Trophoblast cell (in vitro differentiated cells and primary cell): ENCODE data around the gene RFPL4AL1.

Experiments
- DNase-seq, 2 donors: peaks; one replicate each; pipeline ENCODE4 v3.0.0-alpha.2; 2016
- H2AFZ ChIP-seq: 2 replicates; pipeline ENCODE4 v1.6.1; 2013; ENCODE audit warnings: low read length, moderate library complexity, mild to moderate bottlenecking; ENCODE audit not compliant: insufficient read depth, poor library complexity
- H2AK5ac ChIP-seq: 2 replicates; pipeline ENCODE4 v1.6.1; 2013; ENCODE audit warnings: mild to moderate bottlenecking, low read length
- H2BK120ac ChIP-seq: 2 replicates; pipeline ENCODE4 v1.6.1; 2013; ENCODE audit warnings: low read length, mild to moderate bottlenecking, moderate library complexity; ENCODE audit not compliant: insufficient read depth, poor library complexity
- H2BK12ac ChIP-seq: 2 replicates; pipeline ENCODE4 v1.6.1; 2013; ENCODE audit warnings: mild to moderate bottlenecking, low read length, moderate library complexity
- H2BK5ac ChIP-seq: 2 replicates; pipeline ENCODE4 v1.6.1; 2013; ENCODE audit warnings: low read length, low read depth, moderate library complexity, mild to moderate bottlenecking; ENCODE audit not compliant: poor library complexity
- H3K14ac ChIP-seq: 2 replicates; pipeline ENCODE4 v1.6.1; 2013; ENCODE audit warnings: mild to moderate bottlenecking, low read length
- H3K18ac ChIP-seq: 2 replicates; pipeline ENCODE4 v1.6.1; 2013; ENCODE audit warnings: mild to moderate bottlenecking, low read length
- H3K23ac ChIP-seq: 2 replicates; pipeline ENCODE4 v1.6.1; 2013; ENCODE audit warnings: low read length
- H3K27ac ChIP-seq: 2 replicates; pipeline ENCODE4 v1.5.1; 2013; ENCODE audit warnings: low read depth, mild to moderate bottlenecking, inconsistent platforms, low read length, moderate library complexity
- H3K27me3 ChIP-seq: 2 replicates; pipeline ENCODE4 v1.6.1; 2013; ENCODE audit warnings: inconsistent platforms, mild to moderate bottlenecking, low read length, moderate library complexity; ENCODE audit not compliant: insufficient read depth
- H3K36me3 ChIP-seq, 2 experiments: 1 replicate in 1 of 2; 2 replicates in 1 of 2; pipeline ENCODE4 v1.6.1; 2013; ENCODE audit warnings: low read length in 2 of 2, mild to moderate bottlenecking in 2 of 2, moderate library complexity in 1 of 2; ENCODE audit not compliant: insufficient read depth in 2 of 2, control insufficient read depth in 1 of 2
- H3K4ac ChIP-seq: 2 replicates; pipeline ENCODE4 v1.6.1; 2013; ENCODE audit warnings: low read depth, mild to moderate bottlenecking, low read length, moderate library complexity
- H3K4me1 ChIP-seq, 2 experiments: 1 replicate in 1 of 2; 2 replicates in 1 of 2; pipeline ENCODE4 v1.6.1; 2013; ENCODE audit warnings: low read length in 2 of 2, mild to moderate bottlenecking in 2 of 2, moderate library complexity in 1 of 2; ENCODE audit not compliant: insufficient read depth in 2 of 2, control insufficient read depth in 1 of 2
- H3K4me2 ChIP-seq: 2 replicates; pipeline ENCODE4 v1.6.1; 2013; ENCODE audit warnings: inconsistent platforms, mild to moderate bottlenecking, low read length, moderate library complexity
- H3K4me3 ChIP-seq: 2 replicates; pipeline ENCODE4 v1.5.1; 2013; ENCODE audit warnings: mild to moderate bottlenecking, low read depth, low read length, inconsistent platforms
- H3K79me1 ChIP-seq: one replicate; pipeline ENCODE4 v1.6.1; 2013; ENCODE audit warnings: low read length
- H3K79me2 ChIP-seq: 2 replicates; pipeline ENCODE4 v1.6.1; 2013; ENCODE audit warnings: low read length, mild to moderate bottlenecking; ENCODE audit not compliant: control insufficient read depth, insufficient read depth, poor library complexity
- H3K9ac ChIP-seq: 2 replicates; pipeline ENCODE4 v1.6.1; 2013; ENCODE audit warnings: mild to moderate bottlenecking, low read length
- H3K9me3 ChIP-seq: 2 replicates; pipeline ENCODE4 v1.6.1; 2013; ENCODE audit warnings: low read depth, mild to moderate bottlenecking, control low read depth, inconsistent platforms, low read length; ENCODE audit not compliant: insufficient read depth
- H4K12ac ChIP-seq: 2 replicates; pipeline ENCODE4 v1.6.1; 2013; ENCODE audit warnings: low read depth, mild to moderate bottlenecking, low read length, moderate library complexity
- H4K8ac ChIP-seq: 2 replicates; pipeline ENCODE4 v1.6.1; 2013; ENCODE audit warnings: low read depth, mild to moderate bottlenecking, low read length, moderate library complexity
- H4K91ac ChIP-seq: one replicate; pipeline ENCODE4 v1.6.1; 2013; ENCODE audit warnings: low read depth, mild to moderate bottlenecking, low read length, moderate library complexity
- WGBS: extraction: QIAGEN DNeasy Blood & Tissue Kit; methylation state at CpG from one replicate; pipeline ENCODE4 v1.1.7; 2013; ENCODE audit warnings: missing lambda C conversion rate; ENCODE audit not compliant: insufficient read length, insufficient coverage; ENCODE audit errors: extremely low coverage; 5-methylcytosine and 5-hydroxymethylcytosine counted together

RFPL4AL1 gene

DNA sequence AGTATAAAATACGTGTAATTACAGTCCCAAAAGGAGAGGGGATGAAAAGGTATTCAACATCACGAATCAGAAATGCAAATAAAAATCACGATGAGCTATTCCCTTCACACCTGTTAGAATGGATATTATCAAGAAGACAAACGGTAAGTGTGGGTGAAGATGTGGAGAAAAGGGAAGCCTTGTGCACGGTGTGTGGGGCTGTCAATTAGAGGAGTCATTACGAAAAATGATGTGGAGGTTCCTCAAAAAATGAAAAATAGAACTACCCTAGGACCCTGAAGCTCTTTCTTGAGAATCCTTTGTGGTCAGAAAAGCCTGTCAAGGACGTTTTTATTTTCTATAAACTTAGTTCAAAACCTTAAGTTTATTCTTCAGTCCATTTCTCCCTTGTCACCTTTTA, 43.5 kb downstream of the RFPL4AL1 start:
- Histone ChIP-seq H2BK5ac (no peak overlapping the region), H3K14ac (no peak overlapping the region), H3K9ac (no peak overlapping the region), H3K23ac (no peak overlapping the region), H4K8ac (no peak overlapping the region), H3K18ac (no peak overlapping the region), H2AFZ (no peak overlapping the region), H3K36me3 (no peaks in the 10 kb centered on the region), H2BK120ac (no peak overlapping the region), H2AK5ac (no peak overlapping the region), H3K79me1 (no peaks in the 10 kb centered on the region), H4K12ac (no peak overlapping the region), H3K27me3 (no peaks in the 10 kb centered on the region), H3K79me2 (no peaks in the 10 kb centered on the region), H3K4me3 (no peak overlapping the region), H3K9me3 (peaks cover 15% of the 10 kb centered on the region), H3K4ac (no peak overlapping the region), H4K91ac (no peak overlapping the region), H2BK12ac (no peak overlapping the region), H3K4me2 (no peak overlapping the region), H3K27ac (no peak overlapping the region), H3K4me1 (no peaks in the 10 kb centered on the region)
- WGBS = no CpG with 5 or more reads among the region's 7 CpGs
- DNase-seq = no peak

DNA sequence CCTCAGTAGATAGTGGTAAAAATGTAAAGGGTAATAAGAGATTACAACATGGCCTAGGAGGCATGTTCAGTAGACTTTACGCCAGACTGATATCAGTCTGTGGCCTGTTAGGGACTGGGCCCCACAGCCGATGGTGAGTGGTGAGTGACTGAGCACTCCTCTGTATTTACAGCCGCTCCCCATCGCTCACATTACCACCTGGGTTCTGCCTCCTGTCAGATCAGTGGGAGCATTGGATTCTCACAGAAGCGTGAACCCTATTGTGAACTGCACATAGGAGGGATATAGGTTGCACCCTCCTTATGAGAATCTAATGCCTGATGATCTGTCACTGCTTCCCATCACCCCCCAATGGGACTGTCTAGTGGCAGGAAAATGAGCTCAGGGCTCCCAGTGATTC, 45.0 kb downstream of the RFPL4AL1 start:
- Histone ChIP-seq H3K9ac (no peak overlapping the region), H2AFZ (no peak overlapping the region), H3K4me2 (no peak overlapping the region), H3K4me1 (no peaks in the 10 kb centered on the region), H3K79me1 (no peaks in the 10 kb centered on the region), H4K91ac (no peak overlapping the region), H3K9me3 (peaks cover 18% of the 10 kb centered on the region), H3K14ac (no peak overlapping the region), H3K36me3 (no peaks in the 10 kb centered on the region), H4K12ac (no peak overlapping the region), H3K79me2 (no peaks in the 10 kb centered on the region), H3K4ac (no peak overlapping the region), H2AK5ac (no peak overlapping the region), H4K8ac (no peak overlapping the region), H3K23ac (no peak overlapping the region), H2BK120ac (no peak overlapping the region), H3K27me3 (no peaks in the 10 kb centered on the region), H3K18ac (no peak overlapping the region), H3K27ac (no peak overlapping the region), H2BK12ac (no peak overlapping the region), H2BK5ac (no peak overlapping the region), H3K4me3 (no peak overlapping the region)
- WGBS = no CpG with 5 or more reads among the region's 5 CpGs
- no peak for DNase-seq

DNA sequence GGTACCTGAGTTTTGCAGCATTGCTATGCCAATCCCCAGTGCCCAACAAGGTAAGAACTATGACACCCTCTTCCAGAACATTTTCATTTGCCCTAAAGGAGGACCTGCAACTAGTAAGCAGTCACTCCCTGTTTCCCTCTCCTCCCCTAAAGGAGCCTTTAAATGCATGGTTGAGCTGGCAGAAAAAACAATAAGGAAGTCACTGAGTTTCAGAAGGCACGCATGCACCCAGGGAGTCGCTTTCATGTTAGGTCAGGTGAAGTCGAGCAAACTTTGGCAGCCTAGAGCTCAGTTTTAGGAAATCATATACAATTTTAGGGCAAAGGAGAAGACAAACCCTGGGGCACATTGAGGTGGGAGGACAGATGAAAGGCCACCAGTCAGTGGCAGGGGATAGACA, 51.1 kb downstream of the RFPL4AL1 start:
- Histone ChIP-seq H3K9me3 (peaks cover 19% of the 10 kb centered on the region), H3K4ac (no peak overlapping the region), H4K12ac (no peak overlapping the region), H3K4me3 (no peak overlapping the region), H3K36me3 (no peaks in the 10 kb centered on the region), H3K4me2 (no peak overlapping the region), H3K14ac (no peak overlapping the region), H4K8ac (no peak overlapping the region), H3K18ac (no peak overlapping the region), H3K23ac (no peak overlapping the region), H2BK120ac (no peak overlapping the region), H4K91ac (no peak overlapping the region), H2AFZ (no peak overlapping the region), H2AK5ac (no peak overlapping the region), H3K4me1 (no peaks in the 10 kb centered on the region), H3K79me1 (no peaks in the 10 kb centered on the region), H3K27ac (no peak overlapping the region), H3K27me3 (no peaks in the 10 kb centered on the region), H2BK12ac (no peak overlapping the region), H2BK5ac (no peak overlapping the region), H3K9ac (no peak overlapping the region), H3K79me2 (no peaks in the 10 kb centered on the region)
- DNase-seq = no peak
- no CpG with 5 or more reads among the region's 3 CpGs for WGBS
